ENCODE results near the gene ABCE1.

DNA sequence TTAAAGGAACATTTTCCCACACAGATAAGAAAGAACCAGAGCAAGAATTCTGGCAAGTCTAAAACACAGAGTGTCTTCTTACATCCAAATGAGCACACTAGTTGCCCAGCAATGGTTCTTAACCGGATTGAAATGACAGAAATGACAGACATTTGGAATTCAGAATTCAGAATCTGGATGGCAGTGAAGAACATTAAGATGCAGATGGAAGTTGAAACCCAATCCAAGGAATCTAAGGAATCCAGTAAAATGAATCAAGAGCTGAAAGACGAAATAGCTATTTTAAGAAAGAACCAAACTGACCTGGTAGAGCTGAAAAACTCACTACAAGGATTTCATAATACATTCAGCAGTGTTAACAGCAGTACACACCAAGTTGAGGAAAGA is 21.6 kb upstream of the ABCE1 start:
- TF ChIP-seq BHLHE40 (IDR thresholded peaks at IDR 0.05; ENCODE audit: borderline replicate concordance): no peak
- no peak for TF ChIP-seq SP1 (IDR thresholded peaks at IDR 0.05)
